GM18951 (cell line): Measurements from ENCODE around the gene PSAPL1.

Source experiments
- POLR2A ChIP-seq: IDR thresholded peaks from 4 replicates; pipeline ENCODE4 v1.6.1; 2011; ENCODE audit warnings: mild to moderate bottlenecking; ENCODE audit not compliant: insufficient read length, insufficient read depth; ENCODE audit errors: extremely low read depth
- in situ Hi-C: fragments of 300-500 bp; cut with MboI; formaldehyde crosslinking; loops from one replicate; pipeline ENCODE4 v1.12.0; 2022; ENCODE audit warnings: low sequenced_read_pairs, mixed read lengths, inconsistent platforms; ENCODE audit not compliant: unreplicated experiment

The PSAPL1 gene

GRCh38 chr4:7432531-7433375 is 2.0 kb downstream of the PSAPL1 start:
- in situ Hi-C loops, result no loop called here
- TF ChIP-seq POLR2A, result no peak

- TF ChIP-seq POLR2A, result no peak
- in situ Hi-C loops, result no loop called here
These were observed 2.8 kb downstream of the PSAPL1 start for GRCh38 chr4:7431696-7432530.

- no peak for TF ChIP-seq POLR2A
- in situ Hi-C loops, result no loop called here
These were observed 3.6 kb downstream of the PSAPL1 start for GRCh38 chr4:7430965-7431695.

- in situ Hi-C loops, result no loop called here
- no peak for TF ChIP-seq POLR2A
These were observed 4.3 kb downstream of the PSAPL1 start for GRCh38 chr4:7430368-7430964.

GRCh38 chr4:7429601-7430078 is 5.1 kb downstream of the PSAPL1 start:
- TF ChIP-seq POLR2A, result no peak
- in situ Hi-C loops, result no loop called here

- in situ Hi-C loops, result no loop called here
- no peak for TF ChIP-seq POLR2A
These were observed 5.7 kb downstream of the PSAPL1 start for GRCh38 chr4:7429069-7429416.

GRCh38 chr4:7428261-7429068 is 6.3 kb downstream of the PSAPL1 start:
- TF ChIP-seq POLR2A, result no peak
- in situ Hi-C loops, result no loop called here

GRCh38 chr4:7427831-7428260 is 6.9 kb downstream of the PSAPL1 start:
- in situ Hi-C loops, result no loop called here
- TF ChIP-seq POLR2A, result no peak

GRCh38 chr4:7427361-7427760 is 7.4 kb downstream of the PSAPL1 start:
- no peak for TF ChIP-seq POLR2A
- in situ Hi-C loops, result no loop called here

- in situ Hi-C loops, result no loop called here
- no peak for TF ChIP-seq POLR2A
These were observed 8.1 kb downstream of the PSAPL1 start for GRCh38 chr4:7426525-7427171.

GRCh38 chr4:7425591-7426468 is 8.9 kb downstream of the PSAPL1 start:
- TF ChIP-seq POLR2A, result no peak
- in situ Hi-C loops, result no loop called here
